ENCODE measurements around the gene CD164.

- TF ChIP-seq EZH2phosphoT487 (conservative IDR thresholded peaks at IDR 0.05; ENCODE audit: low read length) (no peak), CTCF (IDR thresholded peaks at IDR 0.05; ENCODE audit: insufficient read depth, low read length, poor library complexity, severe bottlenecking) (no peak)
Measured at GRCh38 chr6:109330263-109330662, 52.0 kb downstream of the CD164 start.

All from SU-DHL-6 (cell line).